Transverse colon (tissue), 4 donors: ENCODE results near the gene FBXL14. TPM values are rescaled to one million over a fixed set of nuclear protein-coding genes. Genes with fewer than 3 reads are reported as not detected.

Source experiments
- DNase-seq: peaks from one replicate; pipeline ENCODE4 v3.0.0-alpha.2; 2019
- H3K27ac ChIP-seq, 4 donors: fragments of 200-600 bp; sonication (generic); 2 replicates each; pipeline ENCODE4 v1.5.1; 2016 to 2018; ENCODE audit warnings: inconsistent platforms in 4 of 4
- H3K27me3 ChIP-seq: fragments of 200-600 bp; sonication (generic); 2 replicates; pipeline ENCODE4 v1.5.1; 2017; ENCODE audit warnings: inconsistent platforms
- H3K36me3 ChIP-seq, 4 donors: fragments of 200-600 bp; sonication (generic); 2 replicates each; pipeline ENCODE4 v1.5.1; 2017 to 2019; ENCODE audit warnings: inconsistent platforms in 4 of 4
- H3K4me1 ChIP-seq, 4 donors: fragments of 200-600 bp; sonication (generic); 2 replicates each; pipeline ENCODE4 v1.5.1; 2017 to 2020; ENCODE audit warnings: inconsistent platforms in 4 of 4
- H3K4me3 ChIP-seq, 4 donors: fragments of 200-600 bp; sonication (generic); 1 replicate in 1 of 4; 2 replicates in 3 of 4; pipeline versions ENCODE4 v1.5.1 to v1.6.1; 2017 to 2019; ENCODE audit warnings: inconsistent platforms in 4 of 4
- H3K9me3 ChIP-seq, 2 donors: fragments of 200-600 bp; sonication (generic); 2 replicates each; pipeline ENCODE4 v1.5.1; 2017 to 2019; ENCODE audit warnings: inconsistent platforms in 2 of 2
- CTCF ChIP-seq, 5 experiments: fragments of 200-600 bp in 3 of 5; fragments of 450-650 bp in 2 of 5; sonication (generic) in 3 of 5; IDR thresholded peaks; 1 replicate in 2 of 5; 2 replicates in 3 of 5; pipeline ENCODE4 v1.5.1; 2016 to 2017; ENCODE audit warnings: antibody characterized with exemption in 5 of 5, inconsistent platforms in 3 of 5, mild to moderate bottlenecking in 2 of 5, moderate library complexity in 1 of 5
- EP300 ChIP-seq: sonication (generic); formaldehyde crosslinking; IDR thresholded peaks from one replicate; pipeline ENCODE4 v1.6.1; 2017; ENCODE audit warnings: antibody characterized with exemption, low read depth
- POLR2A ChIP-seq: fragments of 450-650 bp; IDR thresholded peaks from one replicate; pipeline ENCODE4 v1.6.1; 2016; ENCODE audit warnings: antibody characterized with exemption, mild to moderate bottlenecking, moderate library complexity
- POLR2AphosphoS5 ChIP-seq, 3 donors: sonication (generic); formaldehyde crosslinking; IDR thresholded peaks; one replicate each; pipeline ENCODE4 v1.6.1; 2016; ENCODE audit warnings: antibody characterized with exemption in 3 of 3
- WGBS, 2 donors: methylation state at CpG; one replicate each; pipeline ENCODE4 v1.1.5; 2018; ENCODE audit warnings: low coverage in 1 of 2; 5-methylcytosine and 5-hydroxymethylcytosine counted together
- in situ Hi-C, 4 donors: fragments of 200-750 bp; cut with MboI; loops; one replicate each; pipeline versions ENCODE4 v1.15.0 to v1.15.1; 2017; ENCODE audit warnings: low sequenced_read_pairs in 3 of 4, low pct_ligation_motif_present in 1 of 4, low pct_unique_long_range_greater_than_20kb in 1 of 4
- intact Hi-C: fragments of 100-400 bp; cut with DNase I; formaldehyde crosslinking; loops from one replicate; pipeline ENCODE4 v1.15.1; 2023; ENCODE audit warnings: low total_unique reads
- total RNA-seq, 4 donors: library from RNA; depleted of rRNA; stranded (reverse); fragments of >200 nt; gene quantifications; one replicate each; pipeline ENCODE4 v1.1.0, GENCODE V29; 2016

FBXL14 gene
- total RNA-seq, 4 donors from 2014 or later: 15.5 to 44.4 (median 28.0) TPM

- H3K27ac ChIP-seq: no peak overlapping the region
- WGBS, 2 donors: 0 to 43% methylated on average over 4 to 16 of the region's 16 CpGs
- in situ Hi-C loops (no loop called here), intact Hi-C loops (no loop called here)
- H3K4me1 ChIP-seq: peaks cover 2 to 30% (median 20%) of the 10 kb centered on the region in 4 donors
- peak; percentile 81 for DNase-seq
- no peak overlapping the region for H3K4me3 ChIP-seq
- TF ChIP-seq CTCF (IDR thresholded peaks at IDR 0.05) (peak; percentile 67 to 82 (median 75)), EP300 (no peak)
- peaks cover 24% of the 10 kb centered on the region for H3K27me3 ChIP-seq
- H3K36me3 ChIP-seq: no peaks in the 10 kb centered on the region
- H3K9me3 ChIP-seq: no peaks in the 10 kb centered on the region
Observed at GRCh38 chr12:1634590-1635191, 40.3 kb upstream of the FBXL14 start.

- Histone ChIP-seq H3K36me3 (no peaks in the 10 kb centered on the region), H3K4me1 (peaks cover 7 to 35% (median 25%) of the 10 kb centered on the region in 4 donors), H3K4me3 (no peak overlapping the region), H3K27me3 (peaks cover 24% of the 10 kb centered on the region), H3K27ac (no peak overlapping the region), H3K9me3 (no peaks in the 10 kb centered on the region)
- 25 to 45% methylated on average over 3 to 7 of the region's 7 CpGs for WGBS, 2 donors
- intact Hi-C loops (no loop called here), in situ Hi-C loops (no loop called here)
- TF ChIP-seq POLR2A: no peak
- no peak for TF ChIP-seq CTCF (IDR thresholded peaks at IDR 0.05)
- no peak for TF ChIP-seq POLR2AphosphoS5 (IDR thresholded peaks at IDR 0.05)
- no peak for TF ChIP-seq EP300
- no peak for DNase-seq
Observed at GRCh38 chr12:1634149-1634548, 39.8 kb upstream of the FBXL14 start.

- H3K27me3 ChIP-seq: peaks cover 24% of the 10 kb centered on the region
- no peak for DNase-seq
- in situ Hi-C loops: no loop called here
- peaks cover 10 to 39% (median 30%) of the 10 kb centered on the region in 4 donors for H3K4me1 ChIP-seq
- TF ChIP-seq POLR2A (no peak), POLR2AphosphoS5 (IDR thresholded peaks at IDR 0.05) (no peak), EP300 (no peak), CTCF (IDR thresholded peaks at IDR 0.05) (no peak)
- no peak overlapping the region for H3K4me3 ChIP-seq
- WGBS, 2 donors: 75% methylated on average over 3 of the region's 3 CpGs; no CpG with 5 or more reads in 1 of the 2 donors
- intact Hi-C loops: no loop called here
- no peaks in the 10 kb centered on the region for H3K9me3 ChIP-seq
- no peak overlapping the region for H3K27ac ChIP-seq
- no peaks in the 10 kb centered on the region for H3K36me3 ChIP-seq
Observed at GRCh38 chr12:1633459-1633858, 39.1 kb upstream of the FBXL14 start.

GRCh38 chr12:1632702-1633101, 38.3 kb upstream of the FBXL14 start:
- H3K9me3 ChIP-seq: no peaks in the 10 kb centered on the region
- 90% methylated on average over 13 of the region's 14 CpGs; no CpG with 5 or more reads in 1 of the 2 donors for WGBS, 2 donors
- DNase-seq: no peak
- in situ Hi-C loops (no loop called here), intact Hi-C loops (no loop called here)
- TF ChIP-seq EP300: no peak
- no peak for TF ChIP-seq POLR2AphosphoS5 (IDR thresholded peaks at IDR 0.05)
- no peak for TF ChIP-seq POLR2A
- TF ChIP-seq CTCF (IDR thresholded peaks at IDR 0.05): no peak
- no peaks in the 10 kb centered on the region for H3K36me3 ChIP-seq
- no peak overlapping the region for H3K4me3 ChIP-seq
- no peak overlapping the region for H3K27ac ChIP-seq
- peaks cover 10 to 39% (median 30%) of the 10 kb centered on the region in 4 donors for H3K4me1 ChIP-seq
- peaks cover 24% of the 10 kb centered on the region for H3K27me3 ChIP-seq
